ENCODE results near the gene C8B. TPM values are rescaled to one million over a fixed set of nuclear protein-coding genes. Genes with fewer than 3 reads are reported as not detected.

C8B gene
- total RNA-seq, 4 donors from 2014 or later: not detected

DNA sequence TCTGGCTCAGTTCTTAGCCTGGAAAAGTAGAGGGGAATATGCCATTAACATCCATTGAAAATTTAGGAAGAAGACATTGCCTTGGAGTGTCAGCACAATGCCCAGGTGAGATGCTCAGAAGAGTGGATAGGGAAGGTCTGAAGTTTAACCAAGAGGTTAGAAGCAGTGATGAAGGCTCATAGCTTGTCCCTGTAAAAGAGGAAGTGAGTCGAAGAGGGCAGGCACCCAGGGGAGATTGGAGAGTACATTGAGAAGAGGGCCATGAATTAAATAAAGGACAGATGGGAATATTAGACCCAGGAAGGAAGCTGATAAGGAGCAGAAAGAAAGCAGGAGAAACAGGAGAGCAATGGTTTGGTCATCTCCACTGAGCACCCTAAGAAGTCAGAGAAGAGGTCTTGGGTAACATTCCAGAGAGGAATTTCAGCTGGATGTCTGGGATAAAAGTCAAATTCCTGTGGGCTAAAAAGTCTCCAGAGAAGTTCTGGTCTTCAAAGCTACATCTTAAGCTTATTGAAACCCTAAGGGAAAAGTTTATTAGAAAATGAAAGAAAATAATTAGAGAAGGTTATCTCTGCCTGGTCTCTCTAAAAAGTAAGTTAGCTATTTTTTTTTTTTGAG lies 17.3 kb downstream of the C8B start:
- no peaks in the 10 kb centered on the region for H3K9me3 ChIP-seq
- no peak for DNase-seq
- no peak overlapping the region for H3K27ac ChIP-seq
- H3K27me3 ChIP-seq: no peaks in the 10 kb centered on the region
- TF ChIP-seq CTCF (IDR thresholded peaks at IDR 0.05): no peak
- no peak for TF ChIP-seq POLR2A (IDR thresholded peaks at IDR 0.05)
- H3K36me3 ChIP-seq: no peaks in the 10 kb centered on the region
- no peaks in the 10 kb centered on the region for H3K4me1 ChIP-seq
- no peak overlapping the region for H3K4me3 ChIP-seq
- intact Hi-C loops (cut with DNase I; ENCODE audit: low total_unique reads): no loop called here

- no peak overlapping the region for H3K27ac ChIP-seq
- H3K9me3 ChIP-seq: no peaks in the 10 kb centered on the region
- H3K4me3 ChIP-seq: no peak overlapping the region
- TF ChIP-seq CTCF (IDR thresholded peaks at IDR 0.05): no peak
- no peak for TF ChIP-seq POLR2A (IDR thresholded peaks at IDR 0.05)
- H3K36me3 ChIP-seq: no peaks in the 10 kb centered on the region
- DNase-seq: no peak
- peaks cover 0 to 3% of the 10 kb centered on the region in 2 donors for H3K27me3 ChIP-seq
- intact Hi-C loops (cut with DNase I; ENCODE audit: low total_unique reads): no loop called here
- H3K4me1 ChIP-seq: no peaks in the 10 kb centered on the region
Observed at GRCh38 chr1:56940039-56940438, 25.8 kb downstream of the C8B start.

DNA sequence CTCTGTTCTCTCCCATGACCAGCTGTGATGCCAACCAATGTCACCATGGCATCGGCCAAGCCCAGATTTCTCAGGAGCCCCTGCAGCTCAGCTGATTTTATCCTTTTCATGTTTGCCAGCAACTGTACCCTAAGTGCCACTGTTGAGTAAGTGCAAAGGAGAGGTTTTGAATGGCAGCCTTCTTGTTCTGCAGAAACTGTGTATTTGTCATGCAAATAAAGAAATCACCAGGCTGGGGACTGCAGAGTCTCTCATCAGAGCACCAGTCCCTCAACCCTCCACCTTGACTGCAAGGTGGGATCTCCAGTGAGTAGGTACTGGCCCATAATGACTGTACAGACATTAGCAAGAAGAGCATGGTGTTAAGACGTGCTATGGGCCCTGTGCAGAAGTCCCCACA lies 26.6 kb downstream of the C8B start:
- no peak for DNase-seq
- Histone ChIP-seq H3K4me1 (no peaks in the 10 kb centered on the region), H3K4me3 (no peak overlapping the region), H3K27me3 (peaks cover 0 to 3% of the 10 kb centered on the region in 2 donors), H3K27ac (no peak overlapping the region), H3K36me3 (no peaks in the 10 kb centered on the region), H3K9me3 (no peaks in the 10 kb centered on the region)
- TF ChIP-seq CTCF (IDR thresholded peaks at IDR 0.05): no peak
- no peak for TF ChIP-seq POLR2A (IDR thresholded peaks at IDR 0.05)
- intact Hi-C loops (cut with DNase I; ENCODE audit: low total_unique reads): no loop called here

DNA sequence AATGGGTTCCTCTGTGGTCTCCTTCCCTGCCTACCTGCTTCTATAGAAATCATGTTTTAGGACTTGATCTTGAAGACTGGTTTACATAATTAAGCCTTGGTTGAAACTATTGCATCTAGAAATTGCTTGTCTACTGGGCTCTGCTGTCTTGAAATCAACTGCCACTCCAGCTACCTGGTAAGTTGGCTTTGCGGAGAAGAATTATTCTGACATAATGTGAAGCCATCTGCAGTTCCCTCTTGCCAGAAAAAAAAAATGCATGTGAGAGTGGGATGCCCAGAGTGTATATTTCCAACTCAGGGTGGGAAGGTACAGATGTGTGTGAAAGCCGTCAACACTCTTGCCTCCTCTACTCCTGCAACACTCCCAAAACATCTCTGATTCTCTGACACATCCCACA lies 27.2 kb downstream of the C8B start:
- intact Hi-C loops (cut with DNase I; ENCODE audit: low total_unique reads): no loop called here
- no peak for TF ChIP-seq CTCF (IDR thresholded peaks at IDR 0.05)
- no peak for TF ChIP-seq POLR2A (IDR thresholded peaks at IDR 0.05)
- H3K4me1 ChIP-seq: no peaks in the 10 kb centered on the region
- H3K27me3 ChIP-seq: peaks cover 0 to 3% of the 10 kb centered on the region in 2 donors
- no peaks in the 10 kb centered on the region for H3K36me3 ChIP-seq
- H3K27ac ChIP-seq: no peak overlapping the region
- H3K4me3 ChIP-seq: no peak overlapping the region
- no peaks in the 10 kb centered on the region for H3K9me3 ChIP-seq
- DNase-seq: no peak

- Histone ChIP-seq H3K27ac (no peak overlapping the region), H3K36me3 (no peaks in the 10 kb centered on the region)
Observed at GRCh38 chr1:56934430-56935060, 31.3 kb downstream of the C8B start.

More at GRCh38 chr1:56934430-56935060, 31.3 kb downstream of the C8B start:
- Histone ChIP-seq H3K4me1 (no peaks in the 10 kb centered on the region), H3K27me3 (no peaks in the 10 kb centered on the region), H3K4me3 (no peak overlapping the region), H3K9me3 (no peaks in the 10 kb centered on the region)
- DNase-seq: no peak
- intact Hi-C loops (cut with DNase I; ENCODE audit: low total_unique reads): no loop called here
- TF ChIP-seq CTCF (IDR thresholded peaks at IDR 0.05): no peak
- TF ChIP-seq POLR2A (IDR thresholded peaks at IDR 0.05): no peak

All from uterus (tissue), 4 donors.